Measurements from ENCODE around the gene ITGB7. TPM values are rescaled to one million over a fixed set of nuclear protein-coding genes. Genes with fewer than 3 reads are reported as not detected.
"Not testable (repeated sequence)": the region's sequence is repeated elsewhere in the genome, so short reads cannot be mapped to it uniquely, and the experiment has no call there.

Gene ITGB7
- total and polyA plus RNA-seq, 11 donors, result 0.12 to 11.6 (median 1.1) TPM

- H3K9me3 ChIP-seq, result no peaks in the 10 kb centered on the region
- DNase-seq, result no peak
- no peaks in the 10 kb centered on the region for H3K4me1 ChIP-seq
- H3K36me3 ChIP-seq, result peaks cover 0 to 32% (median 22%) of the 10 kb centered on the region in 9 donors
- no peak for ATAC-seq
- no peaks in the 10 kb centered on the region for H3K27me3 ChIP-seq
- intact Hi-C loops (cut with DNase I), result no loop called here
- no peak overlapping the region for H3K27ac ChIP-seq
- no peak for TF ChIP-seq POLR2A (IDR thresholded peaks at IDR 0.05)
- TF ChIP-seq CTCF (IDR thresholded peaks at IDR 0.05), result no peak
- H3K4me3 ChIP-seq, result no peak overlapping the region
Measured at GRCh38 chr12:53166837-53167236, 40.2 kb downstream of the ITGB7 start.

GRCh38 chr12:53163008-53163407, 44.0 kb downstream of the ITGB7 start:
- H3K27ac ChIP-seq, DNase-seq, H3K4me3 ChIP-seq, H3K4me1 ChIP-seq, ATAC-seq, H3K27me3 ChIP-seq, H3K9me3 ChIP-seq: not testable (repeated sequence)
- 95 to 100% (median 98%) methylated on average over 2 of the region's 2 CpGs for WGBS, 4 donors
- H3K36me3 ChIP-seq, result peaks cover 0 to 26% (median 9%) of the 10 kb centered on the region in 9 donors
- intact Hi-C loops (cut with DNase I), result loop anchor here in 4 of 10 donors (5.0 kb wide), 1 partner anchor 34 kb away; no protein-coding TSS in a partner anchor

- Histone ChIP-seq H3K27me3 (no peaks in the 10 kb centered on the region), H3K27ac (no peak overlapping the region), H3K4me3 (no peak overlapping the region), H3K9me3 (no peaks in the 10 kb centered on the region), H3K36me3 (peaks cover 0 to 25% (median 4%) of the 10 kb centered on the region in 9 donors), H3K4me1 (peaks cover 0 to 8% (median 0%) of the 10 kb centered on the region in 12 donors)
- intact Hi-C loops (cut with DNase I), result loop anchor here in 5 of 10 donors (2.0 to 5.0 kb wide), 2 partner anchors 35 to 36 kb away; no protein-coding TSS in a partner anchor
- ATAC-seq (no peak), DNase-seq (no peak)
- 82 to 94% (median 93%) methylated on average over 3 to 8 of the region's 8 CpGs for WGBS, 4 donors
- TF ChIP-seq CTCF (IDR thresholded peaks at IDR 0.05) (no peak), POLR2A (IDR thresholded peaks at IDR 0.05) (no peak)
Measured at GRCh38 chr12:53161119-53161911, 45.7 kb downstream of the ITGB7 start.

GRCh38 chr12:53160673-53161072, 46.4 kb downstream of the ITGB7 start:
- peaks cover 0 to 8% (median 1%) of the 10 kb centered on the region in 12 donors for H3K4me1 ChIP-seq
- no peaks in the 10 kb centered on the region for H3K9me3 ChIP-seq
- peaks cover 0 to 25% (median 4%) of the 10 kb centered on the region in 9 donors for H3K36me3 ChIP-seq
- ATAC-seq, result no peak
- intact Hi-C loops (cut with DNase I), result loop anchor here in 5 of 10 donors (2.0 to 5.0 kb wide), 2 partner anchors 36 to 37 kb away; no protein-coding TSS in a partner anchor
- H3K27me3 ChIP-seq, result no peaks in the 10 kb centered on the region
- DNase-seq, result no peak
- no peak overlapping the region for H3K4me3 ChIP-seq
- no peak for TF ChIP-seq POLR2A (IDR thresholded peaks at IDR 0.05)
- TF ChIP-seq CTCF (IDR thresholded peaks at IDR 0.05), result no peak
- H3K27ac ChIP-seq, result no peak overlapping the region
- 71 to 87% (median 85%) methylated on average over 2 of the region's 2 CpGs for WGBS, 4 donors
